ENCODE results near the gene CDK8.

- no peak for TF ChIP-seq CTCF (IDR thresholded peaks at IDR 0.05 in 2 of 3, conservative IDR thresholded peaks at IDR 0.05 in 1 of 3; ENCODE audit: control insufficient read depth in 2 of 3, extremely low read depth in 1 of 3, insufficient read depth in 1 of 3, low read depth in 3 of 3, low read length in 3 of 3)
- no peak for TF ChIP-seq RFX5 (IDR thresholded peaks at IDR 0.05; ENCODE audit: low read depth, low read length)
- no peak for TF ChIP-seq RELA (IDR thresholded peaks at IDR 0.05; ENCODE audit: borderline replicate concordance, partially characterized antibody)
- TF ChIP-seq MXI1 (IDR thresholded peaks at IDR 0.05; ENCODE audit: low read depth, low read length): no peak
- no peak for TF ChIP-seq RAD51 (IDR thresholded peaks at IDR 0.05)
- no peak for TF ChIP-seq TARDBP (IDR thresholded peaks at IDR 0.05; ENCODE audit: borderline replicate concordance)
- TF ChIP-seq POLR2AphosphoS5 (IDR thresholded peaks at IDR 0.05; ENCODE audit: low read length): no peak
- no peak for TF ChIP-seq MLLT1 (IDR thresholded peaks at IDR 0.05)
- no peak for TF ChIP-seq BMI1 (IDR thresholded peaks at IDR 0.05; ENCODE audit: borderline replicate concordance)
- TF ChIP-seq SRF (IDR thresholded peaks at IDR 0.05; ENCODE audit: low read depth in 2 of 2, low read length in 2 of 2): no peak
- TF ChIP-seq EZH2 (IDR thresholded peaks at IDR 0.05; ENCODE audit: borderline replicate concordance, control insufficient read depth, low read depth, low read length): no peak
- no peak for TF ChIP-seq IKZF1 (conservative IDR thresholded peaks at IDR 0.05)
These were observed 170.3 kb downstream of the CDK8 start for GRCh38 chr13:26424181-26424580.

All from GM12878 (cell line).